Stimulated activated CD4-positive, alpha-beta T cell treated with anti-CD3 and anti-CD28 coated beads, Interleukin-15, amount 100 ng/mL, for 48 hours (primary cell): ENCODE measurements around the gene ERG.

Source experiments
- DNase-seq, 2 donors: peaks; one replicate each; pipeline ENCODE4 v3.0.0-alpha.2; 2020; ENCODE audit warnings: low read depth in 2 of 2

The ERG gene

GRCh38 chr21:38434913-38435533 lies 63.3 kb downstream of the ERG start:
- DNase-seq: no peak

DNA sequence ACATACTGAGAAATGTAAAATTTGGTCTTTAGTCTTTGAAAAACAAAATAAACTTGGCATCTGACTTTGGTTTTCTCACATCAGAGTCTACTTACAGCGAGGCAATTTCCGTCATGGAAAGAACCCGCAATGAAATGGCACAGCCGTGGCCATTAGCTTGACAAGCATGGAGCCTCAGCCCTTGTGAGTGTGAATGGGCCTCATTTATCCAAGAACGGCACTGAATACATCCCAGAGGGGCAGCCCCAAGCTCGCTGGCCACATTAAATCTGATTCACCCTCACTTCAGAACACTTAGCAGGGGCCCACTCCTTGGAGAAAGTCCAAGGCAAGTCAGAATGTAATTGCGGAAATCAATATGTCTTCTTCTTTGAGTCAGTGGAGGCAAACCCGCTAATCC lies 64.8 kb downstream of the ERG start:
- no peak for DNase-seq

DNA sequence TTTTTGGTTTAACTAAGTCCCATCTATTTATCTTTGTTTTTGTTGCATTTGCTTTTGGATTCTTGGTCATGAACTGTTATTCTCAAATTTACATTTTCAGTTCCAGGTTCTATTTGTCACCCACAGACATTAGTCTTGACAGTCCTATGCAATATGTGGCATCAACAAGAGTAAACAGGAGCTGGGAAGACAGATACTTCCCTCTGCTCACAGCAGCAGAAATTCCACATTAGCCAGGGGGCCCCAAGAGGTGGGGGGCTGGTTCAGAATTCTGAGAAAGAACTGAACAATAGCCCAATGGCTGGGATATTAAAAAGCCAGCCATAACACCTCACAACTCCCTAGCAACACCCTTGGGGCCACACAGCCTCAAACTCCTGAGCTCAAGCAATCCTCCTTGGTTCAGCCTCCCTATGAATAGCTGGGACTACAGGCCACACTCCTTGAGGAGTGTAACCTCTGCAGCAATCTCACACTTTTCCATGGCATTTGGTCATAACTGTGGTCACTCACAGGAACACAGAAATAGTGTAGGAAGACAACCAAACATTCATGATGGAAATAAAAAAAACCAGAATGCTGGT lies 67.8 kb downstream of the ERG start:
- DNase-seq: no peak

DNA sequence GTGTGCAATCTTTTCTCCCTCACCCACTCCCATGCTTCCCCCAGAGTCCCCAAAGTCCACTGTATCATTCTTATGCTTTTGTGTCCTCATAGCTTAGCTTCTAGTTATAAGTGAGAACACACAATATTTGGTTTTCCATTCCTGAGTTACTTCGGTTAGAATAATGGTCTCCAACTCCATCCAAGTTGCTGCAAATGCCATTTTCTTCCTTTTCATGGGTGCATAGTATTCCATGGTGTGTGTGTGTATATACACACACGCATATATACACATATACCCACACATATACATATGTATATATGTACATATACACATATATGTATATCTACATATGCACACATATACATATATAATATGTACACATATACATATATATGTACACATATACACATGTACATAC lies 69.3 kb downstream of the ERG start:
- DNase-seq: no peak

DNA sequence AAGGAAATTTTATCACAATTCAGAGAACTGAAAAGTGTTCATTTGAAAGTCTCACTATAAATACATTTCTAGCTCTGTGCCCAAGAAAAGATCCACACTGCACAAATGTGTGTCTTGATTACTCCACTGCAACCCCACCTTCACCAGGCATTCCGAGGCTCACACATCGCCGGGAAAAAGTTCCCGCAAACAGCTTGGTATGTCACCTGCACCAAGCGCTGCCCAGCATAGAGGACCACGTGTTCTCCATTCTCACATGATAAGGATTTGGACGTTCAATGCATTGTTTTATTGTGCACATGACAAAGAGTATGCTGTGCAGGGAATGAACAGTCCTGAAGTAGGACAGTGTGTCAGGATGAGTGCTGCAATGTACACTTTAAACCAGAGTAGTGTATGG lies 70.1 kb downstream of the ERG start:
- no peak for DNase-seq

DNA sequence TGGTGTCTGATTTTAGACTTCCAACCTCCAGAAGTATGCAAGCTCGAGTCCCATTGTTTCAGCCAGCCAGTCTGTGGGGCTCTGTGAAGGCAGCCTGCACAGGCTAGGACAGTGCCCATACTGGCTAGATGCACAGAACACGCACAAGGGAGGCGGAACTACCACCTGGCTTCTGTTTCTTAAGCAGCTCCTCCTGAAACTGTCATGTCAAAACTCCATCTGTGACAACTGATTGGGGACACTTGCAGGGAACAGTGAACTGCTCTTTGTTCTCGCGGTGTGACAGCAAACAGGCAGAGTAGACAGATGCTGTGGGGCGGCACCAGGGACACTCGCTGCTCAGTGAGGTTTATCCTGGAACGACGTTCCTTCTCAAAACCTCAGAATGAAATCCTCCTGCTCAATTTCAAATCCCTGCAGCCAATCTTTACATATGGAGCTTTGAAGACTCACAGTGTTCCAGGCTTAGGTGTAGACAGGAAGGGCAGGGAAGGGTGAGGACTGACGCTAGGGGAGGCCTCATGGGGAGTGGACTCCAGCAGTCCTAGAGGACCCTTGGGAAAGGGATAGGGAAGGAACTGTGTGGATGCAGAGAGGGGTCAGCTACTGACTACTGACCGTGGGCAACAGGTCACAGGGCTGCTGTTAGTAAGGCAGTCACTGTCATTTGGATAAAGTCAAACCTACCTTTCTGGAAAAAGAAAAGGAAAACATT lies 73.8 kb downstream of the ERG start:
- no peak for DNase-seq

- no peak for DNase-seq
These were observed 76.2 kb downstream of the ERG start for GRCh38 chr21:38422082-38422481.

- no peak for DNase-seq
These were observed 78.1 kb downstream of the ERG start for GRCh38 chr21:38420140-38420539.

DNA sequence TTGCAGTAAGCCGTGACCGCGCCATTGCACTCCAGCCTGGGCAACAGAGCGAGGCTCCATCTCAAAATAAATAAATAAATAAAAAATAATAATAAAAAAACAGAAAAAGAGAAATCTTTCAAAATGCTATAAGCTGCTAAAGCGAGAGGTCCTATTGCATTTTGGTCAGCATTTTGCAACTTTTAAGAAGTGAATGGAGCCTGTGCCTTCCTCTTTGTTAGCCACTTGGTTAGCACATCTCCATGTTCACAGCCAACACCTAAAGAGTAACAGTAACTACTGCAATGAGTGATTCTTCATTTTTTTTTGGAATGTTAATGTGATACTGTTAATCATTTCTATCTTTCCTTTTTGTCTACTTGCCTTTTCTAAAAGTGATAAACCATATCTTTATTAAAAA lies 80.6 kb downstream of the ERG start:
- DNase-seq: no peak

DNA sequence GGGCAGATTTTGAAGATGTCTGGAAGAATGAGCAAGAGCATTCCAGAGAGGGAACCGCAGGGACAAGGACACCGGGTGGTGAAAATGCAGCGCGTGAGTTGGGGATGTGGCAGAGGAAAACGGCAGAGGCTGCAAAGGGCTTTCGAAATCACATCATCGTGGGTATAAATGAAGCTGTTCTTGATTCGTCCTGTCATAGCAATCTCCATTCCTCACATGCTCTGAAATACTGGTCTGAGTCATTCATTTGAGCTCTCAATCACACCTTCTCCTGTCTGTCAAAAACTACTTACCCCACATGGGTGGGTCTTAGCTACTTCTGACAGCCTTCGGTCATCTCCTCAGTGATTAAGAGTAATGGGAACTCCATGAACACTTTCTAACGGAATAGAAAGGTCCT lies 81.5 kb downstream of the ERG start:
- no peak for DNase-seq

- DNase-seq: no peak
These were observed 84.2 kb downstream of the ERG start for GRCh38 chr21:38413958-38414548.

DNA sequence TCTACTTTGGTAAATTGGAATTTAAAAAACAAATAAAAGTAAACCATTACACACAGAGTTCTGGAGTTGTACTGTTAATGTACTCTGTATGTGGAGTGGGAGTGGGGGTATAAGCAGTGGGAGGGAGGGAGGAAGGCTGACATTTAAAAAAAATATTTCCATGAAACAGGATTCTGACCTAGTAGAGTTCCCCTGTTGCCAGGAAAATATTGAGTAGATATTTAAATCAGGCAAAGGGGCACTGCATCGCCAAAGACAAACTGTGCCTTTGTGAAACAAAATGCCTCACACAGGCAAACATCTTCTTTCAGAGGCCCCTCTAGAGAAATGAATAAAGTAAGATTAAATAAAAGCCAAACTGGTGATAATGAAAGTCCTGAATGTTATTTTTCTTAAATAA lies 87.8 kb downstream of the ERG start:
- DNase-seq: no peak

GRCh38 chr21:38409907-38410306 lies 88.4 kb downstream of the ERG start:
- DNase-seq: no peak

GRCh38 chr21:38404177-38404576 lies 94.1 kb downstream of the ERG start:
- no peak for DNase-seq

DNA sequence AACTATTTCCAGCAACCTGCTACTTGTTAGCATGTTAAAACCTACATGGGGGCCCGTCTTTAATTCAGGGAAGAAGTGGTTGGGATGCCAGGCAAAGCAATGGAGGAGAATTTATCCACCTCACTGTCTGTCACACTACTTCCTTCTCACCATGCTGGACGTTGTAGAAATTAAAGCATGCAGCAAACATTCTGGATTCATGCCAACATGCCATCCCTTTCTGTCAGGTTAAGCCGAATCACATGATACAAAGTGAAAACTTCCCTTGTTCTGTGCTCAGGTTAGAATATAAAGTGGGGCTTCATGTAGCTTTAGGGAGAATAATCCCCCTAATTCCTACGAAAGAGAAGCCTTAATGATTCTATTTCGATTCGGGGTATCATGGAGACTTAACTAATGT lies 95.5 kb downstream of the ERG start:
- DNase-seq: no peak

DNA sequence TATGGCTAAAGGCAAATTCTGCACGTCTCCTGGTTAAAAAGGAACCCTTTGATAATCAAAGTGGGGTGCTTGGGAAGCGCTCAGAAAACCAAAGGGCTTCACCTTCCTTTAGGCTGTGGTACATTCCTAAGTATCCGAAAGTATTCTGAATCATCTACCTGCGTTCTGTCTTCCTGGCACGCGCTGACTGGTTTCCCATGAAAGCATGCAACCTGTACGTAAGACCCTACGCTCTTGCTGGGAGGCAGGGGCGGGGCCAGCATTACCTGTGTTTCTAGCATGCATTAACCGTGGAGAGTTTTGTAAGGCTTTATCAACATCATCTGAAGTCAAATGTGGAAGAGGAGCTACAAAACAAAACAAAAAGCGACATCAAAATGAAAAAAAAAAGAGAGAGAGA lies 96.0 kb downstream of the ERG start:
- no peak for DNase-seq

DNA sequence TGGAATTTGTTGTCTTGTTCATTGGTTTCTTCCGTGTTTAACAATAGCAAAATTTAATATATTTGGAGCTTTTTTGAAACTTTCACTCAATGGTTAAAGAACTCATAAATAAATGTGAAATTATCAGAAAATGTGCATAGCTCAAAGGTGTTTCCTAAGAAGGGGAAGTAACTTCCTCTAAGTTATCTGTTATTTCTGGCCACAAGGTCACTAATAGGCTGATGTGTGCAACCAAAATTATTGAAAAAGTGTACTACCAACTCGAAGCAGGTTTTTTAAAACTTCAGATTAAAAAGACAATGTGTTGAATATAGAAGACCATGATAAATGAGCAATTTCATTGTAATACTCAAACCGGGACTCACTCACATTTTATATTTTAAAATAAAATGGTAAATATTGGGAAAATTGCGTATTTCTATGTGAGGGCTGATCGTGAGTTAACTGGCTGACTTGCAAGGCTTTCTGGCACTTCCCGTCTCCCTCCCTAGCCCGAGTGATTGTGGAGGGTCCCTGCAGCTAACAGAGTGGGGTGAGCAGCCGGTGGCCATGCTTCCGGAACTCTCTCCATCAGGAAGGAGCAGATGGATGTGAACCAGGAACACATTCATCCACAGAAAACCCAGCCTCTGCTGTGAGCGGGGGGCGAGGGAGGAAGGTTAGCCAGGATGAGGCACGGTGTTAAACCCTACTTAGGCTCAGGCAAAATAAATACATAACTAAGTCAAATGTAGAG lies 96.9 kb downstream of the ERG start:
- no peak for DNase-seq

DNA sequence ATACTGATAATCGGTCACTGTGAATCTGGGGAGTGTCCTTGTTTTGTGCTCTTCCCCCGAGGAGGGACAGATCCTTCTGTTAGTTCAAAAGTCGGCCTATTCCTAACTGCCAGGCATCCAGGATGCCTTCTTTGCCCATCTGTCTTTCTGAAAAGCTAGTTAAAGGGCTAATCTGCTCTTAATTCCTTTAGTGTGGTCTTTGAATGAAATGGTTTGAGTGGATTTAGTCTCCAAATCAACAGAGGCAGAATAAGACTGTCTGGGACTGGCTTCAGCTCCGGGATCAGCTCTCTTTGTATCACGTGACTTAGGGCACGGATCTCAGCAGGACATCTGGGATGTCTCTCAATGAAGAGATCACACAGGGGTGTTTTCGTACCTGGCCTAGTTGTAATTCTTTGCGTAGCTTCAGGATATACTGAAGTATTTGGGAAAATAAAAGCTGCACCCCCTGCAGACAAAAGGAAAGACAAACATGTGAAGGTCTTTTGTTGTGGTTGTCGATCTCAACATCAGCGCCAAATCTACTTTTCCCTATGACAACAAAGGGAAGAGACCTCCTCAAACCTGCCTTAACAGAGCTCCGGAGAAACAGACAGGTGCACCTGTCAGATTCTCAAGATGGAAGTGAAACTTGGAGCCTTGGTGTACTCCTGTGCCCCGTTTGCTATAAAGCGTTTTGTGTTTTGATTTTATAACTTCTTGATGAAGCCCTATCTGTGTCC lies 97.9 kb downstream of the ERG start:
- DNase-seq: no peak

GRCh38 chr21:38399103-38399502 lies 99.2 kb downstream of the ERG start:
- DNase-seq: no peak

- no peak for DNase-seq
These were observed 102.0 kb downstream of the ERG start for GRCh38 chr21:38396325-38396724.

- no peak for DNase-seq
These were observed 102.7 kb downstream of the ERG start for GRCh38 chr21:38395581-38395980.

GRCh38 chr21:38392661-38393060 lies 105.6 kb downstream of the ERG start:
- DNase-seq: no peak
